T-helper 1 cell treated with Interleukin-12 subunit alpha and Interleukin-12 subunit beta and Interleukin-4 antibody, amounts not matched to agents 30 ng/mL and 1 ng/mL, for 36 hours (primary cell): ENCODE measurements around the gene RELN. TPM values are rescaled to one million over a fixed set of nuclear protein-coding genes. Genes with fewer than 3 reads are reported as not detected.

Experiments
- intact Hi-C: fragments of 100-400 bp; cut with micrococcal nuclease; formaldehyde crosslinking; loops from one replicate; pipeline ENCODE4 v1.15.1; 2024
- total RNA-seq: library from RNA; stranded (reverse); gene quantifications from 2 replicates; pipeline ENCODE4 v1.2.3, GENCODE V29; 2022

Gene RELN
- total RNA-seq, 1 donor from 2014 or later = not detected

DNA sequence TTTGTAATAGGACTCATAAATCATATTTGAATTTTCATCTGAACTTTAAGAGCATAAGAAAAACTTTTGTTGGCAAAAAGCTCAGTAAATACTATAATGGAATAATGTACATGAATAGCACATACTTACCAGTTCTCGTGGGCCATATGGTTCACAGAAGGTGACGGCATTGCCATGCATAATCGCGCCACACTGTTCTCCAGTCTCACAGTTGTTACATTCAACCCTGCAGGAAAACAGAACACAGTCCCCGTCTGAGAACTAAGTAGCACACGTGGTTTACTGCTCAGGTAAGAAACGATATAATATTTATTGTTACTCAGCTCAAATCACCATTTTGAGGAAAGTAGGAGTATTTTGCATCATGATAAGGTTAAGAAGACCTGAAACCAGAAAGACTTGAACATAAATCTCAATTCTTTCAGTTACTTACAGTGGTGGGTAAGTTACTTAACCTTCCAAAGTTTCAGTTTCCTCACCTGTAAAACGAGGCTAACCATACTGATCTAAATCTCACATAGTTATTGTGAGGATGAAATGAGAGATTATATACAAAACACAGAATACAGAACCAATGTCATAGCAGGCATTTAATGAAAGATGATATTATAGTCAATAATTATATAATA lies 261.4 kb downstream of the RELN start:
- intact Hi-C loops = no loop called here

- intact Hi-C loops = no loop called here
These were observed 270.4 kb downstream of the RELN start for GRCh38 chr7:103719070-103719469.

DNA sequence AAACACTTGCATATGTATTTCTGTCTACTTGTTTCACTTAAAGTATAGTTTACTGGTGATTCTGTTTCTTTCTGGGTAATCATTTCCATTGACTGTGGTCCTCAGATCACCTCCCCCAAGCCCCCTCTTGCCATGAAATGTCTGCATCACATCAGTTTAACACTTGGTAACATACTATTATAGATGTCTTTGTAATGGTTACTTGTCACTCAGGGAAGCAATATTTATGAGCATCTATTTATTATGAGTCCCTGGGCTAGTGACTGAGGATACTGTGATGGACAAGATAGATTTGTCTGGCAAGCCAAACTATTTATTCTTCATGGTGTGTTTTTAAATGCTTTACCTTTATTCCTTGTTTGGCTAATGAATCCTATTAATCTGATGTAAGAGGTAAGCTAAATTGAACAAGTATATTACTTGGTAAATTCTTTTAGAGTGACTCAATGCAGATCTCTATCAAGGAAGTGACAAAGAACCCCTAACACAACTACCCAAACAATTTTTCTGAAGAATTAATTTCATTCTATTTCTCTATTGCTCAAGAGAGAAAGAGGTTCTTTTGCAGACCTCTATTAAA lies 270.9 kb downstream of the RELN start:
- intact Hi-C loops = no loop called here

DNA sequence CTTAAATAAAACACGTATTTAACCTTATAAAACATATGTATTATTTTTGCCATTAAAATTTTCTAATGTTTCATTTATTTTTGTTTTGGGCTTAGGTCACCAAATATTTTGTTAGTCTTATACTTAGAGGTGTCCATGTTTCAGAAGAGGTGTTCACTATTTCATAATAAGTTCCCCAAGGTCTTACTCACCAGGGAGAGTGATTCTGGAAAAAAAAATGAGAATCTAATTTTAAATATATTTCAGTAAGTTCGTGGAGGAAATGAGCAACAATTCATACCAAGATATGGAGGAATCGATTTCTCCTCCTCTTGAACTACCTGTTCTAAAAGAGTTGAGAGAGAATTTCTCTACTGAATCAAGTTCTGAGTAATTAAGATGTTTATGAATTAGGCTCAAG lies 271.9 kb downstream of the RELN start:
- intact Hi-C loops = no loop called here

- intact Hi-C loops = no loop called here
These were observed 273.9 kb downstream of the RELN start for GRCh38 chr7:103715376-103716120.

DNA sequence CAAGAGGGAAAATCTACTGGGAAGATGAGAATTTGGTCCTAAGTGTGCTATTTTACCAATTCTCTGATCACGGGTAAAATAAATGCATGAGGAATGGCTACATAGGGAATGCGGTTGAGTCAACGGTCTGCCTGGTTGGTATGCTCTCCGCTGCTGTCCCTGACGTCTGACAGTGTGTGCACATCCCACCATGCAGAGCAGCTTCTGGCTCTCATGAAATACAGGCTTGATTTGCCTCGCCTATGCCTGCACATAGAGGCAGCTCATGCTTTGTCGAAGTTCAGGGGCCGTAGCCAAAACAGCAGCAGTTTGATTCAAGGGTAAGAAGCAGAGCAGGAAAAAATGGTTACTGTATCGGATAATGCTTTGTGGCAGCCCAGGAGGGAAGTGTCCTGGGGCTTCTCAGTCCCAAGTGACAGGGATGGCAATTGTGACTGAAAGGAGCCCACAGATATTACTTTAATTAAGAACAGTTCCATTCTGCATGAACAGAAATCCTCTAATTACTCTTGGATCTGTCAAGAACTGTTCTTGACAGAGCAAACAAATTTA lies 275.0 kb downstream of the RELN start:
- intact Hi-C loops = no loop called here

GRCh38 chr7:103712991-103713778 lies 276.3 kb downstream of the RELN start:
- intact Hi-C loops = no loop called here

DNA sequence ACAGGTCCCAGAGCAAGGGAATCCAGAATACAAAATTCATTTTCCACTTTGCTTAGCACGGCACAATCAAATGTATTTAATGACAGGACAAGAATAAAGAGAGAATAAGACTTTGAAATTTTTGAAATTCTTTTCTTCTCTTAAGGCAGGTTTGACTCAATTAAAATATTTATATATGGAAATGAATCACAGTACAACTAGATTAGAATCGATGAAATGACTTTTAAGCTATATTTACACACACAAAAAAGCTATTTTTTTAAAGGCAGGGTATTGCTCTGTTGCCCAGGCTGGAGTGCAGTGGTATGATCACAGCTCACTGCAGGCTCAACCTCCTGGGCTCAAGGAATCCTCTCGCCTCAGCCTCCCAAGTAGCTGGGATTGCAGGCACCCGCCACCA lies 278.0 kb downstream of the RELN start:
- intact Hi-C loops = no loop called here

DNA sequence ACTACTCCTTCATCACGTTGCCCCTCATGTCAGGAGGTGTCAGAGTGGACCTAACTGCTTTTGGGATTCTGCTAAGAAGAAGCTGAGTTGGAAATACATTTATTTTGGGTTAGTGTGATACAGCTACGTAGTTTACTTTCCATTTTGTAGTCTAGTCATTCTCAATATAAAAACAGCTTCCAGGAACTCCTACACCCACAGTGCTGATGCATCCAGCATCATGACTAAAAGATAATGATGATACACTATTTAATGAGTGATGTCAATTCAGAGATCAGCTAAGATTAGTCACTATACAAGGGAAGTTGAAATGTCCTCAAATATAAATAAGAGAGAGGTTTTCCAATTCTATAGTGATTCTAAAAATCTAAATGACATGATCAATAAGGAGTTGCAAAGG lies 279.2 kb downstream of the RELN start:
- intact Hi-C loops = no loop called here

DNA sequence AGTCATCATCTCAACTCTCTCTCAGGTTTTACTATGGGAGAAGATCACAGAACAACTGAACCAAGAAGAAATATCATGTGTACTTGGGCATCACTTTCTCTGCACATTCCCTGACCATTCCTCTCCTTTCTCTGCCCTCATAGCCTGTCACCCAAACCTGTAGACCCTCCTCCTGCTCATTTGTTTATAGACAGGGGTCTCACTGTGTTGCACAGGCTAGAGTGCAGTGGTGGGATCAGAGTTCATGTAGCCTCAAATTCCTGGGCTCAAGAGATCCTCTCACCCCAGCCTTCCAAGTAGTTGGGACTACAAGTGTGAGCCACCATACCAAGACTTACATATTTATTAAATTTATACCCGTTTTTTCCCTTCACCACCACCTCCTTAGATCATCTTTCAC lies 282.7 kb downstream of the RELN start:
- intact Hi-C loops = no loop called here

DNA sequence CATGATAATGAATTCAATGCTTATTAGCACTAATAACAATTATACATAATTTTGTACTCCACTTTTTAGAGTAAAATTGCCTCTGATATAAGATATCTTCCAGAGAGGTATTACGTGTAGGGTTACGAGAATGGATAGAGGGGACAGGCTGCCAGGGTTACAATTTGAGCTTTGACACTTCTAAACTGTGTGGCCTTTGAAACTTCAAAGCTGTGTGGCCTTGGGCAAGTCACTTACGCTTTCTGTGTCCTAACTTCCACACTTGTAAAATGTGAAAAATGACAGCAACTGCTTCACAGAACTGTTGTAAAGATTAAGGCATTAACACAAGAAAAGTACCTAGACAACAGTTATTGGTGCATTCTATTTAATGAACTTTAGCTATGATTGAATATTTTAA lies 283.9 kb downstream of the RELN start:
- intact Hi-C loops = no loop called here

GRCh38 chr7:103704701-103705100 lies 284.8 kb downstream of the RELN start:
- intact Hi-C loops = no loop called here

GRCh38 chr7:103702982-103703381 lies 286.5 kb downstream of the RELN start:
- intact Hi-C loops = no loop called here

DNA sequence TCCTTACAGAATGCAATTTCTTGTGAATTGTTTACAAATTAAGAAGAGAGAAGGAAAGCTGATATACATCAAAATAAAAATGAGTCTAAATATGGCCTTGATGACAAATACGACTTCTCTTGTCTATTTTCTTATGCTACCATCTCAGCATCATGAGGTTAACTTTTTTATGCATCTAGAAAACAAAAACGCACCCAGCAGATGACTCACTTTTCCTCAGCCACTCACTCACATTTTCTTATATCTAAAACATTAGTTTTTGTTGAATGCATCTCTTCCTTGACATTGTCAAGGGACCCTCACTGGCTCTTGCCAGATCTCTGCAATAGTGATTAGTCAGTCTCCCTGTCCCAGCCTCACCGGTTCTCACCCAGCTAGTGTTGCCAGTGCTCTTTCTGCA lies 287.0 kb downstream of the RELN start:
- intact Hi-C loops = no loop called here

DNA sequence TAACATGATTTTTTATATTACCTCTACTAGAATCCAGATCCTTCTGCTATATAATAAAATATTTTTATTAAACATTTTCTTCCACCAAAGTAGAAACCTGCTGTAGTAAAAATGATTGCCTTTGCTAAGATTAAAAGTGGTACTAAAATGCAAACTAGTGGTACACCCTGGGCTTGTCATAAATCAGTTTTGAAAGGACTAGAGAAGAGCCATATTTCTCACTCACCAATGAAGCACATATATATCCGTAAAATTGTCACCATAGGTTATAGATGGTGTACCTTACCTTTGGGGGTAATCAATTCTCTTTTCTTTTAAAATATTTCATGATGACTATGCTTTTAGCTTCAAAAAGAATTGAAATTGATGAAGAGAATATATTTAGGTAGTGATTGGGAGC lies 290.4 kb downstream of the RELN start:
- intact Hi-C loops = no loop called here

GRCh38 chr7:103698064-103698463 lies 291.4 kb downstream of the RELN start:
- intact Hi-C loops = no loop called here

GRCh38 chr7:103695521-103695920 lies 293.9 kb downstream of the RELN start:
- intact Hi-C loops = no loop called here

- intact Hi-C loops = no loop called here
These were observed 295.2 kb downstream of the RELN start for GRCh38 chr7:103694304-103694703.

DNA sequence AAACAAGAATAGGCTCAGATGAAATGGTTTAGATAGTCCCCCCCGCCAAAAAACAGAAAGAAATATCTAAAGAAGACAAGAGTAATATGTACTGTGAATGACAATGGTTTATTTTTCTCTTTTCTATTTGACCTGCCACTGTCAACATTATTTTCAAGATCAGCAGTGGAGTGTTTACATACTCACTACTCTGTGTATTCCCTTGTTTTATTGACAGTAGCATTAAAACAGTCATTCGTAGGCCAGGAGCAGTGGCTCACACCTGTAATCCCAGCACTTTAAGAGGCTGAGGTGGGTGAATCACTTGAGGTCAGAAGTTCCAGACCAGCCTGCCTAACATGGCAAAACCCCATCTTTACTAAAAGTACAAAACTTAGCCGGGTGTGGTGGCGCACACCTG lies 298.2 kb downstream of the RELN start:
- intact Hi-C loops = no loop called here

GRCh38 chr7:103690242-103690974 lies 299.1 kb downstream of the RELN start:
- intact Hi-C loops = no loop called here

DNA sequence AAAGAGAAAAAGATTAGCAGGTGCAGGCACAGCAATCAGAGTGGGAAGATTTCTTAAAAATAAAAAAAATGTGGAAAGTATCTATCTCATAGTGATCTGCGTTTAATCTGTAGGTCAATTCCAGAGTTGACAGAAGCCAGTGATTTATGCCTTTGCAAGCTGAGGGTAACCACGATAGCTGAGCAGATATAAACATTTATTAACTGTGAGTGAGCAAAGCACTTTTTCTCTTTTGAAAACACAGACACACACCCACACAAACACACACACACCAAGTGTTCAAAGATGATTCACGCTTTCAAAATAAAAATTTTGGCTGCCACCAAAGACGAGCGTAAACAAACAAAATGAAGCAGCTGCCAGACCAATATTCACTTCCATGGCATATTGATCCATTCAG lies 300.2 kb downstream of the RELN start:
- intact Hi-C loops = no loop called here
